Natural killer cell (primary cell): Measurements from ENCODE around the gene SNRPE. TPM values are rescaled to one million over a fixed set of nuclear protein-coding genes. Genes with fewer than 3 reads are reported as not detected.

Source experiments
- ATAC-seq, 3 donors: fragments of 150-1000 bp in 2 of 3; fragments of 200-7000 bp in 1 of 3; cut with Tn5 transposase; 1 replicate in 1 of 3; 2 replicates in 2 of 3; pipeline ENCODE4 v1.10.0; 2021; ENCODE audit warnings: mild to moderate bottlenecking in 2 of 3, moderate library complexity in 2 of 3
- DNase-seq, 2 donors: peaks; one replicate each; pipeline versions ENCODE4 v3.0.0 to v3.0.0-alpha.2; 2013 to 2021; ENCODE audit warnings: mixed read lengths in 1 of 2
- H3K27ac ChIP-seq: one replicate; pipeline ENCODE4 v1.5.1; 2013; ENCODE audit warnings: mild to moderate bottlenecking, low read length
- H3K27me3 ChIP-seq: one replicate; pipeline ENCODE4 v1.6.1; 2013; ENCODE audit warnings: low read length; ENCODE audit not compliant: control insufficient read depth, insufficient read depth
- H3K36me3 ChIP-seq: one replicate; pipeline ENCODE4 v1.6.1; 2013; ENCODE audit warnings: low read length; ENCODE audit not compliant: control insufficient read depth, insufficient read depth
- H3K4me1 ChIP-seq: one replicate; pipeline ENCODE4 v1.6.1; 2013; ENCODE audit warnings: low read length; ENCODE audit not compliant: control insufficient read depth, insufficient read depth
- H3K4me3 ChIP-seq: one replicate; pipeline ENCODE4 v1.5.1; 2013; ENCODE audit warnings: low read length
- H3K9me3 ChIP-seq: one replicate; pipeline ENCODE4 v1.6.1; 2013; ENCODE audit warnings: low read length; ENCODE audit not compliant: control insufficient read depth, insufficient read depth
- H3K27ac Mint-ChIP-seq, 2 donors: one replicate each; pipeline ENCODE4 v1.8.0; 2022; ENCODE audit warnings: mild to moderate bottlenecking in 2 of 2, mixed read lengths in 2 of 2, moderate library complexity in 1 of 2
- H3K27me3 Mint-ChIP-seq, 2 donors: one replicate each; pipeline ENCODE4 v1.8.0; 2022; ENCODE audit warnings: low read depth in 2 of 2, mixed read lengths in 2 of 2
- H3K36me3 Mint-ChIP-seq: one replicate; pipeline ENCODE4 v1.8.0; 2022; ENCODE audit warnings: mixed read lengths
- H3K4me1 Mint-ChIP-seq, 2 donors: one replicate each; pipeline ENCODE4 v1.8.0; 2022; ENCODE audit warnings: mixed read lengths in 2 of 2
- H3K4me3 Mint-ChIP-seq: one replicate; pipeline ENCODE4 v1.8.0; 2022; ENCODE audit warnings: mild to moderate bottlenecking, moderate library complexity, mixed read lengths
- H3K9me3 Mint-ChIP-seq, 2 donors: one replicate each; pipeline ENCODE4 v1.8.0; 2022; ENCODE audit warnings: mixed read lengths in 2 of 2
- WGBS: methylation state at CpG from one replicate; pipeline ENCODE4 v1.1.7; 2013; ENCODE audit warnings: missing lambda C conversion rate; ENCODE audit not compliant: insufficient coverage; 5-methylcytosine and 5-hydroxymethylcytosine counted together
- intact Hi-C: fragments of 100-400 bp; cut with micrococcal nuclease; formaldehyde crosslinking; loops from one replicate; pipeline ENCODE4 v1.14.2; 2022
- total RNA-seq, 4 donors: library from RNA; stranded (reverse); fragments of 120-200 nt in 1 of 4; gene quantifications; one replicate each; pipeline versions ENCODE4 v1.2.3 to v1.2.4, GENCODE V29; 2013 to 2022
- TF ChIP-seq, protein P1 (sequence below): fragments of 200-600 bp; IDR thresholded peaks from one replicate; pipeline ENCODE4 v1.8.0; 2022; ENCODE audit warnings: antibody characterized with exemption

Gene SNRPE
- 10 to 100 TPM; 48.6 to 57.9 (median 54.4) TPM for total RNA-seq
- total RNA-seq (2013): 84.4 TPM

DNA sequence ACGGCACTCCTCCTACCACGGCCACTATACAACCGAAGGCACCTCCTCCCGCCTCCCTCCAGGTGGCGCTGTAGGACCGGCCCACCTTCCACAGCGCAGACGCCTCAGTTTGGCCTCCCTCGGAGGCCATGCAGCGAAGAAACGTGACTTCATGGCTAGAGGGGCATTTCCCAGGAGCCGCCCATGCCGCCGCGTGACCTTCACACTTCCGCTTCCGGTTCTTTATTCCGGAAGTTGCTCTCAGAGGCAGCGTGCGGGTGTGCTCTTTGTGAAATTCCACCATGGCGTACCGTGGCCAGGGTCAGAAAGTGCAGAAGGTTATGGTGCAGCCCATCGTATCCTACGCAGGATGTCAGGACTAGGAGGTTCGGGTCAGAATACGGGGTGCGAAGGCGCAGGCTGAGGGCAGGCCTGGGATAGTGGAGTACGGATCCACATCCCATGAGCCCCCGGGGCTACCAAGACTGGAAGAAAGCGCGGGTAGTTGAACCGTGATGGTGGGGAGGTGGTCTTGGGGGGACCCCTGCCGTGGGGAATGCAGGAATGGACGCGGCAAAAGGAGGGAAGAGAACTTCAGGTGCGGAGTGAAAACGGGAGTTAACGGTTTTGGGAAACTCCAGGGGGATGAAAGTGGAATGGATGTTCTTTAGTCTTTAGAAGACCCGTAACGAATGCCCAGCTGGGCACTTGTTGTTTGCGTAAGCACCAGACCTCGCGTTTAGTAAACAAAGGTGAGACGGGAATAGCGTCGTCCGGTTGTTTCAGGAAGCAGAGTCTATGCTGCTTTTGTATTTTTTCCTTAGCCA lies at the start of gene SNRPE:
Gene SNRPE, plus strand, starts transcription at position 221 of the 806 bp plus-strand sequence. Its CDS starts 61 bp downstream, at position 282.
- peak within 1 kb of the TSS; percentile 90 for H3K4me3 ChIP-seq
- H3K4me1 ChIP-seq: peaks cover 11% of the 10 kb centered on the region
- peak within 1 kb of the TSS; percentile 64 for H3K27ac ChIP-seq
- DNase-seq: peak; percentile 96 to 99
- no peaks in the 10 kb centered on the region for H3K36me3 Mint-ChIP-seq
- peak; percentile 98 to 100 (median 98) for ATAC-seq
- under 1% methylated on average over 48 of the region's 48 CpGs for WGBS
- H3K27me3 ChIP-seq: no peaks in the 10 kb centered on the region
- intact Hi-C loops: loop anchor here (1.0 kb wide), 4 partner anchors 66 to 502 kb away; partner anchors contain the start of genes ZBED6 and ZC3H11A
- TF ChIP-seq, protein P1, sequence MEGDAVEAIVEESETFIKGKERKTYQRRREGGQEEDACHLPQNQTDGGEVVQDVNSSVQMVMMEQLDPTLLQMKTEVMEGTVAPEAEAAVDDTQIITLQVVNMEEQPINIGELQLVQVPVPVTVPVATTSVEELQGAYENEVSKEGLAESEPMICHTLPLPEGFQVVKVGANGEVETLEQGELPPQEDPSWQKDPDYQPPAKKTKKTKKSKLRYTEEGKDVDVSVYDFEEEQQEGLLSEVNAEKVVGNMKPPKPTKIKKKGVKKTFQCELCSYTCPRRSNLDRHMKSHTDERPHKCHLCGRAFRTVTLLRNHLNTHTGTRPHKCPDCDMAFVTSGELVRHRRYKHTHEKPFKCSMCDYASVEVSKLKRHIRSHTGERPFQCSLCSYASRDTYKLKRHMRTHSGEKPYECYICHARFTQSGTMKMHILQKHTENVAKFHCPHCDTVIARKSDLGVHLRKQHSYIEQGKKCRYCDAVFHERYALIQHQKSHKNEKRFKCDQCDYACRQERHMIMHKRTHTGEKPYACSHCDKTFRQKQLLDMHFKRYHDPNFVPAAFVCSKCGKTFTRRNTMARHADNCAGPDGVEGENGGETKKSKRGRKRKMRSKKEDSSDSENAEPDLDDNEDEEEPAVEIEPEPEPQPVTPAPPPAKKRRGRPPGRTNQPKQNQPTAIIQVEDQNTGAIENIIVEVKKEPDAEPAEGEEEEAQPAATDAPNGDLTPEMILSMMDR: peak; percentile 86
- H3K9me3 Mint-ChIP-seq: no peaks in the 10 kb centered on the region
- H3K36me3 ChIP-seq: peaks cover 20% of the 10 kb centered on the region
- H3K27ac Mint-ChIP-seq: peak within 1 kb of the TSS; percentile 96 to 100
- peaks cover 20 to 25% of the 10 kb centered on the region in 2 donors for H3K4me1 Mint-ChIP-seq
- H3K9me3 ChIP-seq: no peaks in the 10 kb centered on the region
- H3K4me3 Mint-ChIP-seq: peak within 1 kb of the TSS; percentile 100
- H3K27me3 Mint-ChIP-seq: no peaks in the 10 kb centered on the region

DNA sequence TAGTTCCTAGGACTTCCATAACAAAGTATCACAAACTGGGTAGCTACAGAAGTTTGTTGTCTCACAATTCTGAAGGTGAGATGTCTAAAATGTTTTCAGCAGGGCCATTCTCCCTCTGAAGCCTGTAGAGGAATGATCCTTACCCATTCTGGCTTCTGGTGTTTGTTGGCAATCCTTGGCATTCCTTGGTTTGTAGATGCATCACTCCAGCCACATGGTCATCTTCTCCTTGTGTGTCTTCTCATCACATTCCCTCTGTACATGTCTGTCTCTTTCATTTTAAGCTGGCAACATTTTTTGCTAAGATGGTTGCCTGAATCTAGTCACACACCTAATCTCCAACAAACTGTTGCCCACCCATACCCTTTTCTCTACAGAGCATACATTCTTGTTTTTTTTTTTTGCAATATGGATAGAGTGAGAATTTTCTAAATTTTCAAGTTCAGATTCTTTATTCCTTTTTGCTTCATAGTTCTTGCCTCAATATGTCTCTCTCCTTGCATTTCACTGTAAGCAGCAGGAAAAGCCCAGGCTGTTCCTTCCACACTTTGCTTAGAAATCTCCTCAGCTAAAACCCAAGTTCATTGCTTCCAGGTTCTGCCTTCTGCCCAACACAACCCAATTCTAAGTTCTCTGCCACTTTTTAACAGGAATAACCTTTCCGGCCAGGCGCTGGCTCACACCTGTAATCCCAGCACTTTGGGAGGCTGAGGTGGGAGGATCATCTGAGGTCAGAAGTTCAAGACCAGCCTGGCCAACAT lies 47.6 kb upstream of the SNRPE start:
- no peaks in the 10 kb centered on the region for H3K27me3 Mint-ChIP-seq
- intact Hi-C loops: no loop called here
- DNase-seq (no peak), ATAC-seq (no peak)
- H3K27ac Mint-ChIP-seq: peak overlapping the region; percentile 23 to 42
- no peak overlapping the region for H3K27ac ChIP-seq
- H3K36me3 Mint-ChIP-seq: peaks cover 19% of the 10 kb centered on the region
- no peaks in the 10 kb centered on the region for H3K4me1 ChIP-seq
- H3K9me3 ChIP-seq: no peaks in the 10 kb centered on the region
- peaks cover 36% of the 10 kb centered on the region for H3K36me3 ChIP-seq
- H3K27me3 ChIP-seq: no peaks in the 10 kb centered on the region
- TF ChIP-seq, protein P1: no peak
- no peak overlapping the region for H3K4me3 ChIP-seq
- H3K9me3 Mint-ChIP-seq: no peaks in the 10 kb centered on the region
- peaks cover 25 to 29% of the 10 kb centered on the region in 2 donors for H3K4me1 Mint-ChIP-seq
- no peak overlapping the region for H3K4me3 Mint-ChIP-seq
- WGBS: 95% methylated on average over 2 of the region's 2 CpGs

DNA sequence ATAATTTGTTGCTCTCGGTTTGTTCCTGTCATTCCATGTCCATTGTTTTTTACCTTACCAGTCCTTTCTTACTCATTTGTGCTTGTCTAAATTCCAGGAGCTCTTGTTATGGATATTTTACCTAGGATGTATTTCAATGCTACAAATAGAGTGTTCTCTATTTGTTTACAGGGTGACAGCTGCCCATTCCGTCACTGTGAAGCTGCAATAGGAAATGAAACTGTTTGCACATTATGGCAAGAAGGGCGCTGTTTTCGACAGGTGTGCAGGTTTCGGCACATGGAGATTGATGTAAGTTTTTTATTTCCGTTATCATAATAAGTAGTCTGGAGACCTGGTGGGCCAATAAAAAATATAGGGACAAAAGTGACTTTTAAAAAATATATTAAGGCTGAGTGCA lies 43.0 kb upstream of the SNRPE start:
- TF ChIP-seq, protein P1: no peak
- H3K4me1 Mint-ChIP-seq: peaks cover 30 to 33% of the 10 kb centered on the region in 2 donors
- H3K27me3 Mint-ChIP-seq: no peaks in the 10 kb centered on the region
- intact Hi-C loops: no loop called here
- Histone ChIP-seq H3K36me3 (peaks cover 72% of the 10 kb centered on the region), H3K4me1 (no peaks in the 10 kb centered on the region), H3K27me3 (no peaks in the 10 kb centered on the region), H3K4me3 (no peak overlapping the region), H3K27ac (no peak overlapping the region), H3K9me3 (no peaks in the 10 kb centered on the region)
- H3K36me3 Mint-ChIP-seq: peaks cover 40% of the 10 kb centered on the region
- WGBS: 84% methylated on average over 5 of the region's 6 CpGs
- no peak for ATAC-seq
- no peaks in the 10 kb centered on the region for H3K9me3 Mint-ChIP-seq
- peak overlapping the region; percentile 30 to 38 for H3K27ac Mint-ChIP-seq
- H3K4me3 Mint-ChIP-seq: no peak overlapping the region
- DNase-seq: no peak
